Stomach (tissue), 8 donors: ENCODE measurements around the gene ALDH18A1. TPM values are rescaled to one million over a fixed set of nuclear protein-coding genes. Genes with fewer than 3 reads are reported as not detected.

Source experiments
- polyA plus RNA-seq, 3 donors: library from polyadenylated mRNA; stranded (reverse); fragments of 200-250 nt; gene quantifications; one replicate each; pipeline ENCODE4 v1.2.3, GENCODE V29; 2013
- total RNA-seq, 5 donors: library from RNA; depleted of rRNA; stranded (reverse); fragments of >200 nt; gene quantifications; one replicate each; pipeline versions ENCODE4 v1.1.0 to v1.2.3, GENCODE V29; 2014 to 2016
- donor health status: healthy with polysubstance abuse.
- donor health status: Bipolar disorder and iron deficiency.
- donor health status: healthy.

The ALDH18A1 gene
- total and polyA plus RNA-seq, 8 donors: 11.3 to 87.6 (median 27.5) TPM

Other genes with a start within 250 kb of the ALDH18A1 start
- 100 to 1,000 TPM in 4 of 5 donors, 10 to 100 TPM in 1; 44.9 to 713 (median 440) TPM for gene SORBS1, start 95.3 kb downstream of the ALDH18A1 start, total RNA-seq
- 10 to 100 TPM; 34.4 to 94.8 (median 42.0) TPM for gene SORBS1, start 95.3 kb downstream of the ALDH18A1 start, polyA plus RNA-seq
- gene TCTN3, start 37.2 kb upstream of the ALDH18A1 start, total RNA-seq: 10 to 100 TPM in 2 of 5 donors, 1 to 10 TPM in 3; 1.2 to 31.6 (median 9.3) TPM
- gene TCTN3, start 37.2 kb upstream of the ALDH18A1 start, polyA plus RNA-seq: 10 to 100 TPM in 2 of 3 donors, 1 to 10 TPM in 1; 8.6 to 12.1 (median 10.1) TPM
- 10 to 100 TPM in 4 of 5 donors, 1 to 10 TPM in 1; 4.5 to 56.7 (median 14.0) TPM for gene ENTPD1, start 99.5 kb upstream of the ALDH18A1 start, total RNA-seq
- 1 to 10 TPM; 3.7 to 6.0 (median 3.8) TPM for gene ENTPD1, start 99.5 kb upstream of the ALDH18A1 start, polyA plus RNA-seq